Epidermal melanocyte (primary cell): ENCODE data around the gene GPATCH2.
"Not testable (repeated sequence)": the region's sequence is repeated elsewhere in the genome, so short reads cannot be mapped to it uniquely, and the experiment has no call there.

ENCODE experiments used
- DNase-seq: peaks from one replicate; pipeline ENCODE4 v3.0.0; 2011; ENCODE audit warnings: low spot score; ENCODE audit not compliant: insufficient read length

The GPATCH2 gene

DNA sequence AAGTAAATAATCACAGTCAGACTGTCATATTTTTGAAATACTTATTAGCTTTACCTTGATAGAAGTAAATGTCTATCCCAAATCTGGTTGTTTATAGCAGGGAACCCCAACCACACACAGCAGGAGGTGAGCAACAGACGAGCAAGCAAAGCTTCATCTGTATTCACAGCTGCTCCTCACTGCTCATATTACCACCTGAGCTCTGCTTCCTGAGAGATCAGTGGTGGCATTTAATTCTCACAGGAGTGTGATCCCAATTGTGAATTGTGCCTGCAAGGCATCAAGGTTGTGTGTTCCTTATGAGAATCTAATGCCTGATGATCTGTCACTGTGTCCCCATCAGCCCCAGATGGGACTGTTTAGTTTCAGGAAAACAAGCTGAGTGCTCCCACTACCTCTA, 104.3 kb downstream of the GPATCH2 start:
- no peak for DNase-seq

DNA sequence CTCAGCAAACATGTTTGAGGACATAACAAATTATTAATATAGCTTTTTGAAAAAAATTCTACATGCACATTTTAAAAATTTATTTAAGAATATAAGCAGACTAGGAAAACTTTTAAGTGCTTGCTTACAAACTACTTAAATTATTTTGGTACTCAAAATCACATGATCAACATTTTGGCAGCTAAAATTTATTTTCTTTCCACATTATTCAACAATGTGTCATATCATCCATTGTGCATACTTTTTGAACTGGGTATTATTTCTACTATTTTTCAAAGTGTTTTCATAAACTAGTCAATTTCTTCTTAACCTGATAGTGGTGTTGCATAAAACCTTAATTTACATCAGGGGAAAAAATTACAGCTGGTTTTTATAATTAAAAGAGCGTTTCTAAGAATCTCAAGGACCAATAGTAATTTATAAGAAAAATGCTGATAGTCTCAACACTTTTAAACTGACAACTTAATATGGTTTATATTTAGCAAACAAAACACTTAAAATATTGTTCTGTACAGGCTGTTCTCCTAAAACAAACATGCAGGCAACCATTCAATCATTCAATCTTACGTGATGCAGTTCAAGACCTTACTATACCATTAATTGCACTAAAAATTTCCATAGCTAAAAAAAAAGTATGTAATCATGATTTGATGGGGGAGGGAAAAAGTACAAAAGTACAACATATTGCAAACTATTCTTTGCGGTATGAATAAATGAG, 105.0 kb downstream of the GPATCH2 start:
- DNase-seq: no peak

DNA sequence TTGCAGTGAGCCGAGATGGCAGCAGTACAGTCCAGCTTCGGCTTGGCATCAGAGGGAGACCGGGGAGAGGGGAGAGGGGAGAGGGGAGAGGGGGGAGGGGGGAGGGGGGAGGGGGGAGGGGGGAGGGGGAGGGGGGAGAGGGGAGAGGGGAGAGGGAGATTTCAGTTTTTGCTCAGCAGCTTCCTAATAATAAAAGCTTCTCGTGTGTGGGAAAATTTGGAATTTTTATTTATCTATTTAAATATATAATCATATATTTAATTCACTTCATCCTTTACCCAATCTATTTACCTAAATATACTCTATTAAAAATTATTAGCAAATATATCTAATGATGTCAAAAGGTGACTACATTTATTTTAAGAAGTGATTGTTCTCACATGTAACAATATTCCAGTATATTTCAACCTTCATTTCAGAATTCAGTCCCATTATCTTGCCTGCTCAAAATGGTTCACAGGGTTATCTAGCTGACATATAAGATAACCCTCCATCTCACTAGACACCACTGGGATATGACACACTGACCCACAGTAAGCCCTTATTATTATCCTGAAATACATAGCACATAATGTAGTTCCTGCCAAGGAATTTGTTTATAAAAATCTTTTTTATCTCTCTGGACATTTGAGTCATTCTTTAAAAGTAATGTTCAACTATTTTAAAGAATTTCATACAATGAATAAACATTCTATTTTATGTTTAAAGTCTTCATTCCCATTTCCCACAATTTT, 105.9 kb downstream of the GPATCH2 start:
- no peak for DNase-seq

GRCh38 chr1:217523921-217524320, 107.0 kb downstream of the GPATCH2 start:
- not testable (repeated sequence) for DNase-seq

DNA sequence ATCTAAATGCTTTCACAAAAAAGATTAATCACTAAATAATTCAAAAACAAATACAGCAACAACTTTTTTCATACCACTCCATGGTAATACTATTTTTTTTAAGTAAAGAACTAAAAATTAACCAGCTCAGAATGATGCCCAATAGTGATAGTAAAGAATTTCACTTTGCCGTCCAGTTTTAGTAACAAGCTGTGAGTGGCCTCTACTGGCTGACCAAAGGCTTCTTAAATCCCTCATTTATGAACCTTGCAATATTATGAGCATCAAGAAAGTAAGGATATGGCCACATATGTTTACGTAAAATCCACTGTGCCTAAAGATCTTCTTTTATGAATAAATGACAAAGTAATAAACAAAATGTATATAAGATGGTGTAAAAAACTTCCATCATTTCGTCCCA, 108.6 kb downstream of the GPATCH2 start:
- DNase-seq: no peak

- no peak for DNase-seq
These were observed 109.6 kb downstream of the GPATCH2 start for GRCh38 chr1:217521317-217521716.

- DNase-seq: no peak
These were observed 124.0 kb downstream of the GPATCH2 start for GRCh38 chr1:217506878-217507277.

GRCh38 chr1:217498209-217498608, 132.7 kb downstream of the GPATCH2 start:
- DNase-seq: no peak

- DNase-seq: no peak
These were observed 135.6 kb downstream of the GPATCH2 start for GRCh38 chr1:217495249-217495648.

DNA sequence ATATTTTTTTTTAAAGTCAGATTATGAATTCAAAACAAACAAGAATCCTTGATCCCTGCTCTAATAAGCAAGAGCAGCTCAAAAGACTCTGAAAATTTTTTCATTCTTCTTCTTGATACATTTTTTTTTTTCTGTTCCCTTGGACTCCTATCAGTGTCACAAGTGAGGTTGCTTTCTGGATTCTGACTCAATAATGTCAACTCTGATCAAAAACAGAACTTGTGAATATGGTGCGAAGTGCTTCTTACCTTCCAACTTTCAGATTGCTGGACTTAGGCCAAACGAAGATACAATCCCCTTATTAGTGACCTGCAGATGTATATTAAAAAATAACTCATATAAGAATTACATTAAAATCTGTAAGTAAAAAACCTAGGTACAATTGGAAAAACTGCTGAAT, 136.1 kb downstream of the GPATCH2 start:
- DNase-seq: no peak

DNA sequence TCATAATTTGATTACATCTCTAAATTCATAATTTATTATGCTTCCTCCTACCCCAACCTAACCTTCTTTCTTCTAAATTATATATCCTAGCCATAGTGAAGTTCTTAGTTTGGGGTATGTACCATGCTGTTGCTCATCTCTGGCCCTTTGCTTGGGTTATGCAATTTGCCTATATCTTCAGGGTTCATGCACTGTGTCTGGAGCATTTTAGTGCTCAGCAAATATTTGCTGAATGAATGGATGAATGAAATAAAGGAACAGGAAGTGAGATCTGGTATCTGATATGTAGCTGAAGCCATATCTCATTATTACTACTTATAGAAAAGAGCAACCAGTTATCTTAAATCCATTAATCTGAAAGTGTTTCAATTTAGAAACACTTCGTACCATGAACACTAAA, 137.6 kb downstream of the GPATCH2 start:
- DNase-seq: no peak

- no peak for DNase-seq
These were observed 146.0 kb downstream of the GPATCH2 start for GRCh38 chr1:217484871-217485270.

GRCh38 chr1:217482356-217483102, 148.4 kb downstream of the GPATCH2 start:
- DNase-seq: no peak

DNA sequence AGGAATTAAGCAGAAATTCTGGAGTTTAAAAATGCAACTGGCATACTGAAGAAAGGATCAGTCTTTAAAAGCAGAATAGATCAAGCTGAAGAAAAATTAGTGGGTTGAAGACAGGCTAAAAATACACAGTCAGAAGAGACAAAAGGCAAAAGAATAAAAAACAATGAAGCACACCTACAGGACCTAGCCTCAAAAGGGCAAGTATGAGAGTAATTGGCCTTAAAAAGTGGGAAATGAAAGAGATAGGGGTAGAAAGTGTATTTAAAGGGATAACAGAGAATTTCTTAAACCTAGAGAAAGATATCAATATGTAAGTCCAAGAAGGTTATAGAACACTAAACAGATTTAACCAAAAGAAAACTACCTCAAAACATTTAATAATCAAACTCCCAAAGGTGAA, 152.4 kb downstream of the GPATCH2 start:
- no peak for DNase-seq

DNA sequence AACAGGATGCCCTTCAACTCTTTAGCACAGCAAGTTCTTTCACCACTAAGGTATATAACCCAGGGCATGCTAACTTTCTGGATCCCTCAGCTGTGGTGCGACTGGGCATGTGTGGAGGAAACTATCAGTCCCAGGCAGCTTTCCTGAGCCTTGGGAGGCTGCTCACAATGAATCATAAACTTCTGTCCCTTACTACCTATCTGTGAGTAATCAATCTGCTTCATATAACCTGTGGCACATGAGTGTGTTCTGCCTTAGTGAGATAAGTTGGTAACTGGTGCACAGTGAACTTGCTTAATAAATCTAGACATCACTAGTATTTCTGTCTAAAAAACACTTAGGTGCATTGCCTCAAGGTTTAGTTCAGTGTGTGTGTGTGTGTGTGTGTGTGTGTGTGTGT, 158.0 kb downstream of the GPATCH2 start:
- no peak for DNase-seq

DNA sequence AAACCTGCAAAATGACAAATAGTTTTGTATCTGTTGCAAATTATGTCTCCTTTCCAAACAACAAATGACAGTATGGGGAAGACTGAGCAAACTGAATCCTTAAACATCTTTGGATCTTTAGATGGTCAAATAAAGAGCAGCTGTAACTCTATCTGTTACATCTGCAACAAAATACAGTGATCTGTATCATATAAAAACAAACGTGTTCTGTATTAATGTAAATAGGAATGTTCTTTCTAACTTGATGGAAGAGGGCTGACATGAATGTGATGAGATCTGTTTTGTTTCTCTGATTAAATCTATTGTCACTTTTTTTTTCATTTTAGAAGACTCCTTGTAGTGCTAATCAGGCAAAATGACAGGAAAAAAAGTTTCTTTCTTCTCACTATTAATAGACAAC, 159.5 kb downstream of the GPATCH2 start:
- no peak for DNase-seq

GRCh38 chr1:217469983-217470382, 160.9 kb downstream of the GPATCH2 start:
- DNase-seq: no peak

GRCh38 chr1:217465102-217465501, 165.8 kb downstream of the GPATCH2 start:
- DNase-seq: no peak

DNA sequence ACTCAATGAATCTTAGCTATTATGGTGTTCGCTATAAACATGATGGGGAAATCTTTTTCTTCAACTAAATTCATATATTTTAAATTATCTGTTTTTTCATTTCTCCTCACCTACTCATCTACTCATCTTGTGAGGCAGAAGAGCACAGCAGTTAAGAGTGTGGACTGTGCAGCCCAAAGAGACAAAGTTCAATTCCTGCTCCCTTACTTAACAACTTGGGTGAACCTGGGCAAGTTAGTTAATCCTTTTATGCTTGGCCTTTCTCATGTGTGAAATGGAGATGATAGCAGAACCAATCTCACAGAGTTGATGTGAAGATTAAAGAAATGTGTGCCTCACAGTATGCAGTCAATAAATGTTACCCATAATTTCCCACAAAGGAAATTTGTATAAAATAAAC, 168.2 kb downstream of the GPATCH2 start:
- no peak for DNase-seq

DNA sequence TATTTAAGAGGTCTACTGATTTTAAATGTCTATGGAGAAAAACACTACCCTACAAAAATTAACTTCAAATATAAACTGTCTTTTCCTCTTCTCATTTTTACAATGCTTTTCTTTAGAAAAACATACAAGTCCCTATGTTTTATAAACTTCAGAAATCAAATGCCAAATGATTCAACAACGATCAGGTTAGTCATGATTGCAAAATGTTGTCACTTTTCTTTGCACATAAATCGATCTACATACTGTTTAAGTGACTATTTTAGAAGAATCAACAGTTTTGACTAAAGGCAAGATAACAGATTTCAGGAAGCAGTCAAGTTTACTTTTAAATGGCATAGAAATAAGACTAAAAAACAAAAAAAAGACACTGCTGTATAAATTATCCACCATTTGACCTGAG, 168.7 kb downstream of the GPATCH2 start:
- DNase-seq: no peak

DNA sequence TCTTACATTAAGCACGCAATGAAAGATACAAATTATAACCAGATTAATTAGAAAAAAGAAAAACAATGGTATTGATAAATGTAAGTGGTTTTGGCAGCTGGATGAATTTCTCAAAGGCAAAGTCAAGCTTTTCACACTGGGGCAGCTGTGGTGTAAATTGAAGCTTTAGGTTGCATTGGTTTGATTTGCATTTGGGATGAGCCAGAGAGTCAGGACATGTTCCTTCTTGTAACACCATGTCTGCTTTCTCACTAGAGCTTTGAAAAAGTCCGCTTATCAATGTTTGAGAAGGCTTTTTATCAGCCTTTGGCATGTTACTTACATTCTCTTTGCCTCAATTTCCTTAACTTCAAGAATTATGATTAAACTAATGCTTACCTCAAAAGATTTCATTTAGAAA, 173.9 kb downstream of the GPATCH2 start:
- no peak for DNase-seq

GRCh38 chr1:217456261-217456660, 174.6 kb downstream of the GPATCH2 start:
- no peak for DNase-seq
